HUES6 (cell line): ENCODE data around the gene TSC22D1.

Experiments used
- H3K27ac ChIP-seq: 2 replicates; pipeline ENCODE4 v1.7.0; 2013; ENCODE audit warnings: low read depth, mild to moderate bottlenecking, low read length, inconsistent platforms
- H3K27me3 ChIP-seq: 2 replicates; pipeline ENCODE4 v1.6.1; 2013; ENCODE audit warnings: low read length; ENCODE audit not compliant: control insufficient read depth, insufficient read depth
- H3K36me3 ChIP-seq: 2 replicates; pipeline ENCODE4 v1.6.1; 2013; ENCODE audit warnings: low read length; ENCODE audit not compliant: control insufficient read depth, insufficient read depth
- H3K4me1 ChIP-seq: 2 replicates; pipeline ENCODE4 v1.6.1; 2013; ENCODE audit warnings: low read length; ENCODE audit not compliant: control insufficient read depth, insufficient read depth
- H3K4me3 ChIP-seq: 2 replicates; pipeline ENCODE4 v1.5.1; 2013; ENCODE audit warnings: low read depth, low read length
- H3K9ac ChIP-seq: one replicate; pipeline ENCODE4 v1.6.1; 2013; ENCODE audit warnings: mild to moderate bottlenecking, low read length
- H3K9me3 ChIP-seq: 2 replicates; pipeline ENCODE4 v1.6.1; 2013; ENCODE audit warnings: low read depth, low read length; ENCODE audit not compliant: control insufficient read depth, insufficient read depth

Gene TSC22D1

DNA sequence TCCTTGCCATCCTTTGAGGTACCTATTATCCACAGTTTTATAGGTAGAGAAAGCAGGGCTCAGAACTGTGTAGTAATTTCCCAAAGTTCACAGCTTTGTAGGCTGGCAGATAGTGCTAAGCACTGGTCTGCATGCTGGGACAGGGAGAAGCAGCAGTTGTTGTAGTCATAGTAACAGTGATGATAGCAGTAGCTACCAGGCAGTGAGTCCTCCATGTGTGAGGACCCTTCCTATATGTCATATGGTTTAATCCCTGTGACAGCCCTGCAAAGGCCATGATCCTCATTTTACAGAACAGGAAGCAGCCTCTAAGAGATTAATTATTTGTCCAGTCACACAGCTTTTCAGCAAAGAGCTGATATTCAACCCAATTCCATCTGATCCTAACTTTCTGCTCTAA, 181.5 kb downstream of the TSC22D1 start:
- no peaks in the 10 kb centered on the region for H3K36me3 ChIP-seq
- H3K27me3 ChIP-seq, result no peaks in the 10 kb centered on the region
- no peak overlapping the region for H3K4me3 ChIP-seq
- no peak overlapping the region for H3K9ac ChIP-seq
- H3K9me3 ChIP-seq, result no peaks in the 10 kb centered on the region
- H3K27ac ChIP-seq, result no peak overlapping the region
- H3K4me1 ChIP-seq, result peaks cover 39% of the 10 kb centered on the region

DNA sequence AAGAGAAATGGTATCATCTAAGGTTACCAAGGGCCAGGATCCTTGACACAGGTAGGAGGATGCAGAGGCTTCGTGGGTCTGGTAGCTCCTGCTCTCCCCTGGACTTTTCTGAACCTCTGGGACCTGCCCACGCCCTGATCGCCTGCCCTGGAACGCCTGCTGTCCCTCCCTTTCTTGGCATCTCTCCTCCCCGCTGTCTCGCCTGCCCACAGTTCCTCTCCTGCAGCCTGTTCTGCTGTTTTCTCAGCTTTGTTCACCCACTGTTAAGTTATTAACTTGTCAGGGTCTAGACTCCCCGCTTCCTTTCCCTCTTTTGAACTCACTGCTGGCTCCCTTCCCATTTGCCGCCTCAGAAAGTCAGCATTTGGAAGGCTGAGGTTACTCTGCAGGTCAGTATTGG, 182.7 kb downstream of the TSC22D1 start:
- H3K27me3 ChIP-seq, result no peaks in the 10 kb centered on the region
- peaks cover 49% of the 10 kb centered on the region for H3K4me1 ChIP-seq
- H3K9ac ChIP-seq, result no peak overlapping the region
- H3K4me3 ChIP-seq, result no peak overlapping the region
- H3K36me3 ChIP-seq, result no peaks in the 10 kb centered on the region
- H3K27ac ChIP-seq, result no peak overlapping the region
- no peaks in the 10 kb centered on the region for H3K9me3 ChIP-seq

DNA sequence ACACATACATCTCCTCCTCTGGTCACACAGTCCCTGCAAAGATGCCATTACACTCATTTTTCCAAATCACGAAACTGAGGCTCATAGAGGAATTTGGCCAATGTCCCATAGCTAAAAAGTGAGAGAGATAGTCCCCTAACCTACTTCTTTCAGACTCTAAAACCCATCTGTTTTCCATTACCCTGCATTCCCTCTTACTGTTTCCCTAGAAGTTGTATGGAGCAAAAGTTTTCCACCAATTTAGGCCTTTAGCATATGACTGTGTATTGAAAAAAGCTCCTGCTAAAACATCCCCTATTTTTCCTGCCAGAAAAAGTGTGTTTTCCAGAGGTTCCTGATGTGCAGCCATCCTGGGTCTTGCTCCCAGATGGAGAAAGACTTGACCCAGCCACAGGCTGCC, 186.3 kb downstream of the TSC22D1 start:
- H3K4me1 ChIP-seq, result peaks cover 40% of the 10 kb centered on the region
- no peaks in the 10 kb centered on the region for H3K36me3 ChIP-seq
- H3K9ac ChIP-seq, result no peak overlapping the region
- H3K9me3 ChIP-seq, result no peaks in the 10 kb centered on the region
- H3K27me3 ChIP-seq, result no peaks in the 10 kb centered on the region
- no peak overlapping the region for H3K27ac ChIP-seq
- H3K4me3 ChIP-seq, result no peak overlapping the region

DNA sequence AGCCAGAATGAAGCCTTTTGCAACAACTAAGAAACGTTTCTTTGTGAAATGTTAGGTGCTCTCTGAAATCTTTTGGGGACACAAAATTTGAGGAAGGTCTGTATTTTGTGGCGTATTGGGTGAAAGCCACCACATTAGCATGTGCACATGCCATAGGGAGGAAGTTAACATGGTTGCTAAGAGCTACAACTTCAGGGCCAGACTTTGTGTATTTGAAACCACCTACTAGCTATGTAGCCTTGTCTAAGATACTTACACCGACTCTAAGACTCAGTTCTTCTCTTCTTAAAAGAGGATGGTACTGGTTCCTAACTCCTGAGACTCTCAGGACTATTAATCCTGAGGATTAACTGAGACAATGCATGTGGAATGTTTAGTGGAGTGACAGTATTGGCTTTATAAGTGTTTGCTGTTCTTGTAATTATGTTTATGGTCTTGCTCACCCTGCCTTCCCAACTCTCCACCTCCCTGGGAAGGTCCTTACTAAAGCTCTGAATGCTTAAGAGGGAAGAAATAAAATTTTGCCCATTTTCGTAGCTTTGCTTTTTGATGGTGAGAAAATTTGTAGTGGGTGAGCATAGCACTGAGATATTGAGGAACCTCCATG, 187.0 kb downstream of the TSC22D1 start:
- Histone ChIP-seq H3K4me3 (no peak overlapping the region), H3K4me1 (peaks cover 40% of the 10 kb centered on the region), H3K27me3 (no peaks in the 10 kb centered on the region), H3K9ac (no peak overlapping the region), H3K9me3 (no peaks in the 10 kb centered on the region), H3K36me3 (no peaks in the 10 kb centered on the region), H3K27ac (peak overlapping the region; percentile 9; the same call in 1 of the 2 replicates)

DNA sequence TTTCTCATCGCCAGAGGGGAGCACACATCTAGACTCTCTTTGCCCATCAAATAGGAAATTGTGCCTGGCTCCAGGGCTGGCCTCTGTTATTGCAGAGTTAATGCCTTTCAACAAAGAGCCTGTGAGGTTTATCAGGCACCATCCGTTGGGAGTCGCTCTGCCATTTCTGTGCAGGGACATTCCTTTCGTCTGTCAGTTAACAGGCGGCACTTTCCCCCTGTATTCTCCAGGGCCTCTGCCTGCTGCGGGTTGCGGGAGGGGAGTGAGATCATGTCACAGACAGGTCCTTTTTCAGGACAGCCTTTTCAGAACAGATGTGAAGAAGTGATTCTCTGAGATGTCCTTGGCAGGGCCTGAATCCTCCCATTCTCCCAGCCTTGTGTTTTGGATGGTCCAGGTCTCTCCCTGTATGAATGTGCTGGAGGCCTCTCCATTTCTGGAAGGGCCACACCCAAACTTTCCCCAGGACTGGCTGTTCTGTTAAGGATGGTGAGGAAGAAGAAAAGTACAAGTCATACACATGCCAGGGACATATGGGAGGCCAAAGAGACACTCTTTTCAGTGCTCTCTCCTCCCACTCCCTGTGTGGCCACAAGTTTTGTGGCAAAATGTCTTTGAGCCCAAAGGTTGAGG, 187.6 kb downstream of the TSC22D1 start:
- Histone ChIP-seq H3K27me3 (no peaks in the 10 kb centered on the region), H3K4me3 (no peak overlapping the region), H3K9me3 (no peaks in the 10 kb centered on the region), H3K9ac (peak overlapping the region; percentile 41), H3K4me1 (peaks cover 40% of the 10 kb centered on the region), H3K27ac (peak overlapping the region; percentile 16; the same call in 1 of the 2 replicates), H3K36me3 (no peaks in the 10 kb centered on the region)

DNA sequence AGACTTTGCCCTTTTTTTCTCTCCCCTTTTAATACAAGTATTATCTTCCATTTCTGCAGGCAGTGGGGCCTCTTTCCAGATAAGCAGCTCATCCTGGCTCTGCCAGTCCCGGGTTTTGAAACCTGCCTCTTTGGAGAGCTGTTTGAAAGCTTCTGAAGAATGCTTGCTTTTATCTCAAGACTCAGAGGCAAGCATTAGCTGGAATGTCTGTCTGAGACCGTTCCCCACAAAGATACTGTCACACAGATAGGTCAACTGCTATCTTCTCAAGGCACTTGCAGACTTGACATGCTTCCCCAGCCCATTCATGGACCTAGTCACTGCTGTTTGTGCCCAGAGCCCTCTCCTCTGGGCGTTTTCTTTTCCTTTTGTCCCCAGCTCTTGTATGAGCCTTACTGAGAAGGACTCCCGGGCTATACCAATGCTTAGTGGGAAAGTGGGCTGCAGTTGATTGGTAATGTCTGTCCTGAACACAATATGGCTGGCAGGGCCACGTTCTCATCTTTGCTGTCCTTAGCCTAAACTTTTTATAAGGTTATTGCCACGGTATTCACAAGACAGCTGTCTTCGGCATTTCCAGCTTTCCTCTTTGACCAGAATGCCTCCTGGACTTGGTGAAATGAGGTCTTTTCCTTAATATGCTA, 189.1 kb downstream of the TSC22D1 start:
- Histone ChIP-seq H3K27me3 (no peaks in the 10 kb centered on the region), H3K4me1 (peaks cover 31% of the 10 kb centered on the region), H3K9ac (no peak overlapping the region), H3K27ac (no peak overlapping the region; the same call in 1 of the 2 replicates), H3K9me3 (no peaks in the 10 kb centered on the region), H3K36me3 (no peaks in the 10 kb centered on the region), H3K4me3 (no peak overlapping the region)

DNA sequence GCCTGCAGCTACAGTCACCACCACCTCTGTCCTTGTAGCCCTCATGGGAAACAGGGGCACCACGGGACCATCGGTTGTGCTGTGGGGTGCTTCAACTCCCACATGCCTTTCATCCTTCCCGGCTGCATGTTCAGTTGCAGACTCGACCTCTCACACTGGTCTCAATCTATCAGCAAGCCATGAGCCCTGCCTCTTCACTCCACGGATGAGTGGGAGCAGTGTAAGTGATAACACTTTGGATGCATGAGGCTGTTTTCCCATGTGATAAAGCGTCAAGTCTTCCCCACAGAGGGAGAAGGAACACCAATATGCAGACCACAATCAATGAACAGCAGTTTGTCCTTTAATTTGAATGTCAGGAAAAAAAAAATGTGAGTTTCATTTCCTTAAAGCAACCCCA, 190.3 kb downstream of the TSC22D1 start:
- H3K4me1 ChIP-seq, result peaks cover 29% of the 10 kb centered on the region
- H3K9ac ChIP-seq, result no peak overlapping the region
- no peak overlapping the region for H3K4me3 ChIP-seq
- no peak overlapping the region for H3K27ac ChIP-seq
- H3K9me3 ChIP-seq, result no peaks in the 10 kb centered on the region
- no peaks in the 10 kb centered on the region for H3K27me3 ChIP-seq
- H3K36me3 ChIP-seq, result no peaks in the 10 kb centered on the region

DNA sequence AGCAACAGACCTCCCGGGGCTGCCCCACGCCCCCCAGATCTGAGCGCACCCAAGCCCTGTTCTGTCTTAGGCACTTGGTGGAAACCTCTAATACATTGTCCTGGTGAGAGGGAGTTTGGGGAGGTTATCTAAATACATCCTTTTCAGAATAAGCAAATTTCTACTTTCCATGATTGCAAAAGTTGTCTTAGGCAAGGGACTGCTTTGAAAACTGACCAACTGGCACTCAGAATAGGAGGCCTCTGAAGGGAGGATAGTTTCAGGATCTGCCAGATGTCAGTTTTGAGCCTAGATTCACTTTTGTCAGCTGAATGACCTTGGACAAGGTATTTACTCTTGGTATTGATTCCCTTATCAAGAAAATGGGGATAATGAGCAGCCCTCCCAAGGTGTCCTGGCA, 190.7 kb downstream of the TSC22D1 start:
- H3K4me3 ChIP-seq, result no peak overlapping the region
- no peaks in the 10 kb centered on the region for H3K36me3 ChIP-seq
- no peaks in the 10 kb centered on the region for H3K27me3 ChIP-seq
- no peaks in the 10 kb centered on the region for H3K9me3 ChIP-seq
- no peak overlapping the region for H3K27ac ChIP-seq
- peaks cover 25% of the 10 kb centered on the region for H3K4me1 ChIP-seq
- no peak overlapping the region for H3K9ac ChIP-seq

DNA sequence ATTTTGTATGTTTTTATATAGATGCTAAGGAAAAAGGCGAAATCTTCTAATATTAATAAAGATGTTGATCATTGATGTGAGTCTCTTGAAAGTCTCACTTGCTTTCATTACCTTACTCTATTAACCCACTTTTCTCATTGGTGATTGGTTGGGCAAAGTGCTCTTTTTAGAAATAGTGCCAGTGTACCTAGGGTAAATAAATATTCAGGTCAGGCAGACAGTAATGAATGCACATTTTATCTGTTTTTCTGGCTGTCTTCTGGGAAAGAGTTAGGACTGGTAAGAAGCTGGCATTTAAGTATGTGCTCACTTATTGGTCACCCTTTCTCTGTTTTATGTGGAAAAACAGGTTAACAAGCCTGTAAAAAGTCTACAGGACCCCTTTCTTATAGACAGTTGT, 191.4 kb downstream of the TSC22D1 start:
- no peaks in the 10 kb centered on the region for H3K36me3 ChIP-seq
- H3K9ac ChIP-seq, result no peak overlapping the region
- no peak overlapping the region for H3K4me3 ChIP-seq
- H3K27ac ChIP-seq, result no peak overlapping the region
- no peaks in the 10 kb centered on the region for H3K9me3 ChIP-seq
- H3K4me1 ChIP-seq, result peaks cover 20% of the 10 kb centered on the region
- H3K27me3 ChIP-seq, result no peaks in the 10 kb centered on the region

DNA sequence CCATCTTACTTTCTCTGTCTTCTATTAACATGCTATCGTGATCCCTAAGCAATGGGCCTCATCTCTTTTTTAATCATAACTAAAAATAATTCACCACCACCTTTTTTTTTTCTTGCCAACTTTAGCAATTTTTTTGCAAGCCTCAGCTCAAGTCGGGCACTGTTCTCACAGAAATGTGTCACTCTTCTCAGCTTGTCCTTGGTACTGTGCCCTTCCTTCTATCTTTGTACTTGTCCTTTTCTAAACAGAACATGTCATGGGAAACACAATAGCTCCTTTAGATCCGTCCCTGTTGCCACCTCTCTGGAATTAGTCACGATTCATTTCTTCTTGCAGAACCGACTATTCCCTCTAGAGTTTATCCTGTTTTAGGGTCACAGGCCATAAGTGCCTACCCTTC, 192.2 kb downstream of the TSC22D1 start:
- H3K9ac ChIP-seq, result no peak overlapping the region
- H3K36me3 ChIP-seq, result no peaks in the 10 kb centered on the region
- H3K9me3 ChIP-seq, result no peaks in the 10 kb centered on the region
- no peak overlapping the region for H3K27ac ChIP-seq
- peaks cover 15% of the 10 kb centered on the region for H3K4me1 ChIP-seq
- no peaks in the 10 kb centered on the region for H3K27me3 ChIP-seq
- H3K4me3 ChIP-seq, result no peak overlapping the region

DNA sequence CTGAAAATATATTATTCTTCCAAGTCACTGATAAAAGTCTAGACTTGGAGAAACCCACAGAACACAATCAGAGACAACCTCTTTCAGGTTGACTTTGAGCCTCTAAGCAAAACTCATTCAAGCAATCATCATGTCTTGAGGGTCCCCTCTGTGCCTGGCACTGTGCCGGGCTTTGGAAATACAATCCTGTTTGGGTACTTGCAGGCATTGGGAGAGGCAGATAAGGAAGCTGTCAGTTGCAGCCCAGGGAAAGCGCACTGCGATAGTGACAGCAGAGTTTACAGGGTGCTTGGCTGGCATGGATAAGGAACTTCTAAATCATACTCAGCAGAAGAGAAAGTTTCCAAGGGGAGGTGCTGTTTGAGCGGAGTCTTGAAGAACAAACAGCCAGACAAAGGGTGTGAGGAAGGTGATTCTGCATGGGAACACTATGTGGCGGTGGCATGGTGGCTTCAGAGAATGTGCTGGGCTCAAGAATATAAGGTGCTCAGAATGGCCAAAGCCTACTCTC, 193.4 kb downstream of the TSC22D1 start:
- Histone ChIP-seq H3K9me3 (no peaks in the 10 kb centered on the region), H3K9ac (no peak overlapping the region), H3K4me3 (no peak overlapping the region), H3K27me3 (no peaks in the 10 kb centered on the region), H3K27ac (no peak overlapping the region), H3K4me1 (peaks cover 14% of the 10 kb centered on the region), H3K36me3 (no peaks in the 10 kb centered on the region)
